ENCODE data around the gene ALDH1L1.
A peak's percentile ranks its signal among the peaks of the same experiment; 100 is the strongest.

The ALDH1L1 gene

DNA sequence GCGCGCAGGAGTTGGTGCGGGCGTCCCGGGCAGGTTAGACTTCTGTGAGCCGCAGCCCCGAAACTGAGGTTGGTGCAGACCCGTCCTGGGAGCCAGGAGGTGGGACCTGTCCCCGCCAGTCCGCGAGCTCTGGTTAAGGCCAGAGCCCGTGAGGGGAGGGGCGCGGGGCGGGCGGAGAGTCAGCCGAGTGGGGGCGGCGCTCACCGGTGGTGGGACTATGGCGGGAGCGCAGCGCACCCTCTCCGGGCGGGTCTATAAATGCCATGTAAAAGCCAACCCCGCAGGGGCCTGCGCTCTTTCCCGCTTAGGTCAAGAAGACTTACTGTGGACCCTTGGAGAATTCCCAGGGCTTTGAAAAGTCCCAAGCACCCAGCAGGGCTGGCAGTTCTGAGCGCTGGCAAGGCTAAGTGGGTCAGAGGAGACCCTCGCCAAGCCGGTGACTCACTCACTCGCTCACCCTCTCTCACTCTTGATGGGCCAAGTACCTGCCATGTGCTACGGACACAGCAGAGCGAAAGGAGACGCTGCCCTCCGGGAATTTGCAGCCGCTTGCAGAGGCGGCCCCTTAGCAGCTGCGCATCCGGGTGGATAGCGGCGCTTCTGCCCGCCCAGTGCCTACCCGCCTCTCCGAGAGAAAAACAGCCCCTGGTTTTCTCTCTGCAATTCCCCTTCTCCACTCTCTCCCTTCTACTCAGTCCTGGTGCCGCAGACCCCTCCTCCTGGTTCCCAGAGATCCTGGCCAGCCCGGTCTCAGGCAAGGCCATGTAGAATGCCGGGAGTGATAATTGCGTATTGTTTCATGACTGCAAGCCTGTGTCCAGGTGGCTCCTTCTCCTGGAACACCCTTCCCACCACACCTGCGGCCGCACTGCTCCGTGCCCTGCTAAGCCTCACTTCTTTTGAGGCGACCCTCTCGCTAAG lies at the start of gene ALDH1L1:
Gene ALDH1L1, minus strand, starts transcription at position 110 of the 921 bp plus-strand sequence. CDS start 19,607 bp downstream, outside the sequence.
- H3K4me3 ChIP-seq (ENCODE audit: low read depth, low read length): peak within 1 kb of the TSS; percentile 48
- DNase-seq (ENCODE audit: low read depth): peak; percentile 52

DNA sequence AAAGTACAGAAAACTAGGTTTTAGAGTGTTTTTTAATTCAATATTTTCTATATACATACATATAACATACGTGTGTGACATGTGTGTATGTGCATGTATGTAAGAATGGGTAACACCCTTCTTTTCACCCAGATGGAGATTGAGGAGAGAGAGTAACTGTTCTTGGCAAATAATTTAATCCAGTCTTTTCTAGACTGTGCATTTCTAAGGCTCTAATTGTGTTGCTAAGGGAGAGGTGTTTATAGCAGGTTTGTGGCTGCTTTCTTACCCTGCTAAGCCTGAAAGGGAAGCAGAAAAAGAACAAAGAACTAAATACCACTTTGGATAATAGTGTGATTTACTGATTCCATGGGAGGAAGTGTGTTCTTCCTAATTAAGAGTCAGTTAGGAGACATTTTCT lies 46.0 kb upstream of the ALDH1L1 start:
- no peak for DNase-seq (ENCODE audit: low read depth)

More for the DNA sequence above, at the start of gene ALDH1L1:
- TF ChIP-seq, protein P1, sequence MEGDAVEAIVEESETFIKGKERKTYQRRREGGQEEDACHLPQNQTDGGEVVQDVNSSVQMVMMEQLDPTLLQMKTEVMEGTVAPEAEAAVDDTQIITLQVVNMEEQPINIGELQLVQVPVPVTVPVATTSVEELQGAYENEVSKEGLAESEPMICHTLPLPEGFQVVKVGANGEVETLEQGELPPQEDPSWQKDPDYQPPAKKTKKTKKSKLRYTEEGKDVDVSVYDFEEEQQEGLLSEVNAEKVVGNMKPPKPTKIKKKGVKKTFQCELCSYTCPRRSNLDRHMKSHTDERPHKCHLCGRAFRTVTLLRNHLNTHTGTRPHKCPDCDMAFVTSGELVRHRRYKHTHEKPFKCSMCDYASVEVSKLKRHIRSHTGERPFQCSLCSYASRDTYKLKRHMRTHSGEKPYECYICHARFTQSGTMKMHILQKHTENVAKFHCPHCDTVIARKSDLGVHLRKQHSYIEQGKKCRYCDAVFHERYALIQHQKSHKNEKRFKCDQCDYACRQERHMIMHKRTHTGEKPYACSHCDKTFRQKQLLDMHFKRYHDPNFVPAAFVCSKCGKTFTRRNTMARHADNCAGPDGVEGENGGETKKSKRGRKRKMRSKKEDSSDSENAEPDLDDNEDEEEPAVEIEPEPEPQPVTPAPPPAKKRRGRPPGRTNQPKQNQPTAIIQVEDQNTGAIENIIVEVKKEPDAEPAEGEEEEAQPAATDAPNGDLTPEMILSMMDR (conservative IDR thresholded peaks at IDR 0.05; ENCODE audit: low read depth, low read length): no peak

DNA sequence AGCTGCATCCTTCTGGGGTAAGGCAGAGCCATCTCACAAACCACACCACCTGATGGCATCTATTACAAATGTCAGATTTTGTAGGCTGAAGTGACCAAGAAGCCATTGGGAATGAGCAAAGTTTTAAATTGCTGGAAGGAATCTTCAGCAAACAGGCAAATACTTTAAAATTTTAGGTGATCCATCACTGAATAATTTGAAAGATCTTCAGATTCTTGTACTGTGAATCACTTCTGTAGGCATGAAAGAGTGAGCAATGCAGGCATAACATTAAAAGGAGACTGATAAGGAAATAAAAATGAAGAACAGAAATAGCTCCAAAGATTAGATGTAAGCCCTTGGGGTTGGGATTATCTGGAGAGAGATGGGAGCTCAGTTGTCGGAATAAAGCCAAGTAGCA lies 36.0 kb upstream of the ALDH1L1 start:
- H3K4me3 ChIP-seq (ENCODE audit: low read depth, low read length): no peak overlapping the region
- peak; percentile 49 for DNase-seq (ENCODE audit: low read depth)
- TF ChIP-seq, protein P1 (conservative IDR thresholded peaks at IDR 0.05; ENCODE audit: low read depth, low read length): no peak

More for the DNA sequence above, 46.0 kb upstream of the ALDH1L1 start:
- no peak overlapping the region for H3K4me3 ChIP-seq (ENCODE audit: low read depth, low read length)
- TF ChIP-seq, protein P1 (conservative IDR thresholded peaks at IDR 0.05; ENCODE audit: low read depth, low read length): no peak

DNA sequence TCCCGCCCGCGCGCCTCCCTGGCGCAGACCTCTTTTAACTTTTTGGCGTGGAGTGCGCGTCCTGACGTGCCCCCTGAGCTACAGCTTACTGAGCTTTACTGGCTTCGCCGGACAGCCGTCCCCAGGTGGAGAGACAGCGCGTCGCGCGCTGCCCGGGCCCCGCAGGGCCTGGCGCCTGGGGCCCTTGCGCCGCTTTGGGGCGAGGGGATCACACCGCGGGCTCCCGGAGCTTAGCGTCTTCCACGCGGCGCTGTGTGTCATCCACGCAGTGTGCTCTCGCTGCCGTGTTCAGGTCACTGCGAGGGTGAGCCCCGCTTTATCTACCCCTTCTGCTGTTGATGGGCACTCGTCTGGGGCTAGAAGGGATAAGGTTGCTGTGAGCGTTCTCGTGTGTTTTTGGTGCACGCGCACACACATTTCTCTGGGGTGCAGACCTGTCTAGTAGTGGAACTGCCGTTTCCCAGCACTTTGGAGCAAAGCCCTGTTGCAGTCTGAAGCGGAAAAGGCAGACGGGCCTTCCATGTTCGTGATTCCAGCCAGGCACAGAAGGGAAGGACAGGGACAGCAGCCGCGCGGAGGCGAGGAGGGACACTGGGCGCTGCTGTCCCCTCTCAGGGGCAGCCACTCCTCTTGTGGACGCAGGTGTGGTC lies 33.1 kb upstream of the ALDH1L1 start:
- peak; percentile 35 for DNase-seq (ENCODE audit: low read depth)
- peak overlapping the region; percentile 55 for H3K4me3 ChIP-seq (ENCODE audit: low read depth, low read length)
- TF ChIP-seq, protein P1 (conservative IDR thresholded peaks at IDR 0.05; ENCODE audit: low read depth, low read length): no peak

DNA sequence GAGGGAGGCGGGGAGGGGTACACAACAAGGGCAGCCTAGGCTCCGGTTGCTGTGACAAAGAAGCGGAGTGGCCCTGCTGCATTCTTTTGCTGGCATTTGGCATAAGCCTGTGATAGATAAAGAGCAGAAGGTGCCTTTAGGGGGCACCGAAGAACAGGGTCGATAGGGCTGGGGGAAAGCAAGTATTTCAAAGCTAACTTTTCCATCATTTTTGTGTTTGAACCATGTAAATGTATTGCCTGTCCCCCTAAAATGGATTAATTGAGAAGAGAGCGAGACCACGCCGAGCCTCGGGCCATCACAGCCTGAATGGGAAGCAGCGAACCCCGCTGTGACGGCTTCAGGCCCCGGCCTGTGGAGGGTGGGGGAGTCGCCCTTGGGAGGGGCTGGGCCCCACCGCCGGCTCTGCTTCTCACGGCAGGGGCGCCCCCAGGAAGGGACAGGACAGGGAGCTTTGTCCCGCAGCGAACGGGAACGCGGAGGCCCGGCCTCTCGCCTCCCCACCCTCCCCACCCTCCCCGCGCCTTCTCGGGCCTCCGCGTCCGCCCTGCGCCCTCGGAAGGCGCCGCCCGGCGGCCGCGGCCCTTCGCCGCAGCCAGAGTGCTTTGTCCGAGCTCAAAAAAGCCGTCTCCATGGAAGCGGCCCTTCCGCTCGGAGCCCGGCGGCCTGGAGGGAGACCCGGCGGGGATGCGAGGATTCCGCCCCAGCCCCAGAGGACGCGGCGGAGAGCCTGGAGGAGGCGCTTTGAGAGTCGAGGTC lies 32.4 kb upstream of the ALDH1L1 start:
- TF ChIP-seq, protein P1 (conservative IDR thresholded peaks at IDR 0.05; ENCODE audit: low read depth, low read length): peak; percentile 34
- peak overlapping the region; percentile 55 for H3K4me3 ChIP-seq (ENCODE audit: low read depth, low read length)
- peak; percentile 64 for DNase-seq (ENCODE audit: low read depth)

DNA sequence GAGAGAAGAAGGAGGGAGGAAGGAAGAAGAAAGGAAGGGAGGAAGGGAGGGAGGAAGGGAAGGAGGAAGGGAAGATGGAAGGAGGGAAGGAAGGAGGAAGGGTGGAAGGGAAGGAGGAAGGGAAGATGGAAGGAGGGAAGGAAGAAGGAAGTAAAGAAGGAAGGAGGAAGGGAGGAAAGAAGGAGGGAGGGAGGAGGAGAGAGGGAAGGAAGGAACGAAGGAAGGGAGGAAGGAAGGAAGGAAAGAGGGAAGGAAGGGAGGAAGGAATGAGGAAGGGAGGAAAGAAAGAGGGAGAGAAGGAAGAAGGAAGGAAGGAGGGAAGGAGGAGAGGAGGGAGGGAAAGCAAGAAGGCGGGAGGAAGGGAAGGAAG lies 31.8 kb upstream of the ALDH1L1 start:
- DNase-seq (ENCODE audit: low read depth): no peak
- TF ChIP-seq, protein P1 (conservative IDR thresholded peaks at IDR 0.05; ENCODE audit: low read depth, low read length): no peak
- H3K4me3 ChIP-seq (ENCODE audit: low read depth, low read length): no peak overlapping the region

Data from choroid plexus epithelial cell (primary cell).